H9 (cell line): ENCODE measurements around the gene RUNX1. TPM values are rescaled to one million over a fixed set of nuclear protein-coding genes. Genes with fewer than 3 reads are reported as not detected.

Experiments used
- DNase-seq: peaks from one replicate; pipeline ENCODE4 v3.0.0-alpha.2; 2017
- H2AFZ ChIP-seq: one replicate; pipeline ENCODE4 v1.6.1; 2013; ENCODE audit warnings: mild to moderate bottlenecking, low read length, control low read depth, moderate library complexity
- H2AK5ac ChIP-seq: 2 replicates; pipeline ENCODE4 v1.6.1; 2013; ENCODE audit warnings: low read length, control low read depth, mixed read lengths; ENCODE audit not compliant: insufficient read length
- H2BK120ac ChIP-seq: one replicate; pipeline ENCODE4 v1.6.1; 2013; ENCODE audit warnings: low read depth, mild to moderate bottlenecking, low read length, control low read depth, inconsistent platforms; ENCODE audit not compliant: poor library complexity, severe bottlenecking
- H2BK12ac ChIP-seq: 2 replicates; pipeline ENCODE4 v1.6.1; 2013; ENCODE audit warnings: low read length, control low read depth, mixed read lengths, low read depth; ENCODE audit not compliant: insufficient read length
- H2BK15ac ChIP-seq: 2 replicates; pipeline ENCODE4 v1.6.1; 2013; ENCODE audit warnings: low read depth, low read length, control low read depth
- H2BK20ac ChIP-seq: one replicate; pipeline ENCODE4 v1.6.1; 2013; ENCODE audit warnings: low read depth, mild to moderate bottlenecking, low read length, control low read depth, inconsistent platforms; ENCODE audit not compliant: poor library complexity, severe bottlenecking
- H2BK5ac ChIP-seq: 2 replicates; pipeline ENCODE4 v1.6.1; 2013; ENCODE audit warnings: low read length, control low read depth, mixed read lengths; ENCODE audit not compliant: insufficient read length
- H3K14ac ChIP-seq: 2 replicates; pipeline ENCODE4 v1.6.1; 2013; ENCODE audit warnings: low read length, control low read depth; ENCODE audit not compliant: insufficient read depth
- H3K18ac ChIP-seq: 2 replicates; pipeline ENCODE4 v1.6.1; 2013; ENCODE audit warnings: low read depth, mild to moderate bottlenecking, mixed read lengths, low read length, control low read depth; ENCODE audit not compliant: insufficient read length
- H3K23ac ChIP-seq: 2 replicates; pipeline ENCODE4 v1.6.1; 2013; ENCODE audit warnings: low read length, control low read depth, mixed read lengths, low read depth; ENCODE audit not compliant: insufficient read length
- H3K23me2 ChIP-seq: 2 replicates; pipeline ENCODE4 v1.6.1; 2013; ENCODE audit warnings: low read depth, mild to moderate bottlenecking, mixed read lengths, low read length, control low read depth; ENCODE audit not compliant: insufficient read length, poor library complexity, severe bottlenecking
- H3K27ac ChIP-seq: 2 replicates; pipeline ENCODE4 v1.5.1; 2013; ENCODE audit warnings: low read length, control low read depth, mixed read lengths, low read depth; ENCODE audit not compliant: insufficient read length
- H3K27me3 ChIP-seq: 2 replicates; pipeline ENCODE4 v1.6.1; 2013; ENCODE audit warnings: low read length, control low read depth, inconsistent platforms; ENCODE audit not compliant: insufficient read depth
- H3K4ac ChIP-seq: 2 replicates; pipeline ENCODE4 v1.6.1; 2013; ENCODE audit warnings: low read depth, mild to moderate bottlenecking, control low read depth, inconsistent platforms, low read length, moderate library complexity
- H3K4me1 ChIP-seq: 2 replicates; pipeline ENCODE4 v1.6.1; 2013; ENCODE audit warnings: low read length, control low read depth, inconsistent platforms; ENCODE audit not compliant: insufficient read depth
- H3K4me2 ChIP-seq: 2 replicates; pipeline ENCODE4 v1.6.1; 2013; ENCODE audit warnings: low read length, control low read depth, mixed read lengths; ENCODE audit not compliant: insufficient read length, insufficient read depth
- H3K56ac ChIP-seq: 2 replicates; pipeline ENCODE4 v1.6.1; 2013; ENCODE audit warnings: low read depth, mild to moderate bottlenecking, mixed read lengths, low read length, control low read depth; ENCODE audit not compliant: insufficient read length
- H3K79me1 ChIP-seq: 2 replicates; pipeline ENCODE4 v1.6.1; 2013; ENCODE audit warnings: low read depth, mild to moderate bottlenecking, moderate library complexity, low read length, control low read depth, inconsistent platforms; ENCODE audit not compliant: insufficient read depth, poor library complexity, severe bottlenecking
- H3K79me2 ChIP-seq: 2 replicates; pipeline ENCODE4 v1.6.1; 2013; ENCODE audit warnings: low read length, control low read depth, inconsistent platforms; ENCODE audit not compliant: insufficient read depth
- H3K9ac ChIP-seq: 2 replicates; pipeline ENCODE4 v1.6.1; 2013; ENCODE audit warnings: low read length, control low read depth, mixed read lengths; ENCODE audit not compliant: insufficient read length; ENCODE audit errors: extremely low read depth
- H3K9me3 ChIP-seq: one replicate; pipeline ENCODE4 v1.6.1; 2013; ENCODE audit warnings: low read depth, low read length, inconsistent platforms; ENCODE audit not compliant: control insufficient read depth
- H3T11ph ChIP-seq: one replicate; pipeline ENCODE4 v1.6.1; 2013; ENCODE audit warnings: mild to moderate bottlenecking, low read length, control low read depth, inconsistent platforms
- H4K20me1 ChIP-seq: one replicate; pipeline ENCODE4 v1.6.1; 2013; ENCODE audit not compliant: control insufficient read depth, insufficient read length, insufficient read depth
- H4K5ac ChIP-seq: 2 replicates; pipeline ENCODE4 v1.6.1; 2013; ENCODE audit warnings: low read depth, mild to moderate bottlenecking, mixed read lengths, low read length, control low read depth; ENCODE audit not compliant: insufficient read length
- H4K8ac ChIP-seq: replicated peaks from 2 replicates; pipeline ENCODE4 v1.6.1; 2013; ENCODE audit warnings: low read length, control low read depth, mixed read lengths, low read depth; ENCODE audit not compliant: insufficient read length
- H4K91ac ChIP-seq: 2 replicates; pipeline ENCODE4 v1.6.1; 2013; ENCODE audit warnings: low read depth, mild to moderate bottlenecking, moderate library complexity, mixed read lengths, low read length, control low read depth; ENCODE audit not compliant: insufficient read length
- H3K27ac Mint-ChIP-seq, 3 experiments: 2 replicates in 2 of 3; 3 replicates in 1 of 3; pipeline ENCODE4 v1.8.0; 2020 to 2021; ENCODE audit warnings: mixed read lengths in 3 of 3, mild to moderate bottlenecking in 1 of 3, moderate library complexity in 1 of 3
- H3K27me3 Mint-ChIP-seq: 2 replicates; pipeline ENCODE4 v1.8.0; 2021; ENCODE audit warnings: low read depth, mild to moderate bottlenecking, moderate library complexity, mixed read lengths
- H3K36me3 Mint-ChIP-seq, 3 experiments: 2 replicates in 2 of 3; 3 replicates in 1 of 3; pipeline ENCODE4 v1.8.0; 2020 to 2021; ENCODE audit warnings: low read depth in 3 of 3, mixed read lengths in 3 of 3; ENCODE audit not compliant: insufficient read depth in 1 of 3
- H3K4me1 Mint-ChIP-seq, 2 experiments: 2 replicates each; pipeline ENCODE4 v1.8.0; 2020; ENCODE audit warnings: mixed read lengths in 2 of 2
- H3K4me3 Mint-ChIP-seq, 2 experiments: 2 replicates in 1 of 2; 3 replicates in 1 of 2; pipeline ENCODE4 v1.8.0; 2020 to 2021; ENCODE audit warnings: mild to moderate bottlenecking in 2 of 2, mixed read lengths in 2 of 2, moderate library complexity in 1 of 2
- H3K9me3 Mint-ChIP-seq, 2 experiments: 2 replicates in 1 of 2; 3 replicates in 1 of 2; pipeline ENCODE4 v1.8.0; 2020; ENCODE audit warnings: mild to moderate bottlenecking in 2 of 2, mixed read lengths in 2 of 2, moderate library complexity in 1 of 2
- WGBS: extraction: QIAGEN DNeasy Blood & Tissue Kit; methylation state at CpG from one replicate; pipeline ENCODE4 v1.1.7; 2013; ENCODE audit warnings: missing lambda C conversion rate, low lambda C conversion rate, mixed read lengths; ENCODE audit not compliant: insufficient read length; ENCODE audit errors: extremely low coverage; 5-methylcytosine and 5-hydroxymethylcytosine counted together
- total RNA-seq: library from RNA; stranded (reverse); gene quantifications from 2 replicates; pipeline ENCODE4 v1.2.1, GENCODE V29; 2021
- TF ChIP-seq, protein P1 (sequence below): fragments of 200-600 bp; sonication (generic); conservative IDR thresholded peaks from 3 replicates; pipeline ENCODE4 v1.8.0; 2021; ENCODE audit warnings: antibody characterized with exemption, mild to moderate bottlenecking

RUNX1 gene
- total RNA-seq, 1 experiment from 2014 or later = 0.72 TPM

DNA sequence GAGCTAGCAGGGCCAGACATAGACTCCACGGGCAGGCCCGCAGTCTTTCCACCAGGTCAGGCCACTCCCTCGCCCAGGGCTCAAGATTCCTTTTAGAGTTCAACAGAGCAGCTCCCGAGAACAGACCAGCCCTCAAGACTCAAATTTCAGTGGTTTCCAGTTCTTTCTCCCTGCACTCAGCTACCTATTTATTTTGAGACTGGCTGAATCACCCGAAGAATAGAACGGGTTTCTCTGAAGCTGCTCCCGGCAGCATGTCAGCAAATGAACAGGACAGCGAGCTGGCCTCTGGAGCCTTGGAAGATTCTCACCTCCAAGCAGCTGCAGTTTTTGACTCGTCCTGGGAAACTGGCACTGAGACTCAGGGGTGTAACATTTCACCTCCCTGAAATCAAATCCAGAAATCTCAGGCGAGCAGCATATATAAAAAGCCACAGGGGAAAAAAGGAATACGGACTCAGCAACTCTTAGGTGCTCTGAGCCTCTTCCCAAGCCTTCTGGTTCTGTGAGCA lies 202.4 kb downstream of the RUNX1 start:
- Mint-ChIP-seq H3K4me3 (no peak overlapping the region), H3K27ac (no peak overlapping the region), H3K36me3 (no peaks in the 10 kb centered on the region), H3K4me1 (peaks cover 32 to 37% of the 10 kb centered on the region in 2 experiments), H3K27me3 (peaks cover 16% of the 10 kb centered on the region), H3K9me3 (no peaks in the 10 kb centered on the region)
- Histone ChIP-seq H3K9me3 (no peaks in the 10 kb centered on the region), H3K79me1 (no peaks in the 10 kb centered on the region), H3K27ac (no peak overlapping the region), H3K79me2 (no peaks in the 10 kb centered on the region), H3K27me3 (no peaks in the 10 kb centered on the region), H2AK5ac (no peak overlapping the region), H2BK5ac (no peak overlapping the region), H3K4me2 (no peak overlapping the region), H3K18ac (no peak overlapping the region), H4K20me1 (no peaks in the 10 kb centered on the region), H2BK12ac (no peak overlapping the region), H2BK120ac (no peak overlapping the region), H2AFZ (no peak overlapping the region), H3K4me1 (no peaks in the 10 kb centered on the region; the same call in 1 of the 2 replicates), H2BK15ac (no peak overlapping the region), H4K8ac (no peak overlapping the region), H3K14ac (no peak overlapping the region), H3K4ac (no peak overlapping the region), H4K5ac (no peak overlapping the region), H3K23me2 (no peaks in the 10 kb centered on the region), H3K9ac (no peak overlapping the region), H3K56ac (no peak overlapping the region), H2BK20ac (no peak overlapping the region), H4K91ac (no peak overlapping the region), H3K23ac (no peak overlapping the region), H3T11ph (no peak overlapping the region)
- TF ChIP-seq, protein P1, sequence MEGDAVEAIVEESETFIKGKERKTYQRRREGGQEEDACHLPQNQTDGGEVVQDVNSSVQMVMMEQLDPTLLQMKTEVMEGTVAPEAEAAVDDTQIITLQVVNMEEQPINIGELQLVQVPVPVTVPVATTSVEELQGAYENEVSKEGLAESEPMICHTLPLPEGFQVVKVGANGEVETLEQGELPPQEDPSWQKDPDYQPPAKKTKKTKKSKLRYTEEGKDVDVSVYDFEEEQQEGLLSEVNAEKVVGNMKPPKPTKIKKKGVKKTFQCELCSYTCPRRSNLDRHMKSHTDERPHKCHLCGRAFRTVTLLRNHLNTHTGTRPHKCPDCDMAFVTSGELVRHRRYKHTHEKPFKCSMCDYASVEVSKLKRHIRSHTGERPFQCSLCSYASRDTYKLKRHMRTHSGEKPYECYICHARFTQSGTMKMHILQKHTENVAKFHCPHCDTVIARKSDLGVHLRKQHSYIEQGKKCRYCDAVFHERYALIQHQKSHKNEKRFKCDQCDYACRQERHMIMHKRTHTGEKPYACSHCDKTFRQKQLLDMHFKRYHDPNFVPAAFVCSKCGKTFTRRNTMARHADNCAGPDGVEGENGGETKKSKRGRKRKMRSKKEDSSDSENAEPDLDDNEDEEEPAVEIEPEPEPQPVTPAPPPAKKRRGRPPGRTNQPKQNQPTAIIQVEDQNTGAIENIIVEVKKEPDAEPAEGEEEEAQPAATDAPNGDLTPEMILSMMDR = no peak
- DNase-seq = no peak
- no CpG with 5 or more reads among the region's 11 CpGs for WGBS
